ENCODE data around the gene CITED1. TPM values are rescaled to one million over a fixed set of nuclear protein-coding genes. Genes with fewer than 3 reads are reported as not detected.

Gene CITED1
- total RNA-seq, 2 experiments from 2014 or later: not detected

DNA sequence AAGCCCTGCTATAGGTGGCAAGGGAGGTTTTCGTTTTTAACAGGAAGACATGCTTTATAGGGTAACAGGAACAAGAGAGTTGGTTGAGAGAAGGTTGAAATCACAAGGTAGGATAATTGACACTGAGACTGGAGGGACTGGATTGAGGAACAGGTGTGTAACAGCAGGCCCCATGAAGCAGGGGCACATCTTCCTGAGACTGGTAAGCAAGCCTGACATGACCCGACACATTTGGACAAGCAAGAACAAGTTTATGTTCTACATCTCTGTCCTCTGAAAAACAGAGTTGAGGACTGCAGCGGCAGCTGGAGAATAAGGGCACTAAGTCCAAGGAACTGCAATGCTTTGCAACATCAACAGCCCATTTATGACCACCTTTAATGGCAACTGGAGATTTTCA lies 33.9 kb downstream of the CITED1 start:
- peaks cover 51% of the 10 kb centered on the region for H3K36me3 Mint-ChIP-seq (ENCODE audit: low read depth)
- no peak overlapping the region for H3K4me3 Mint-ChIP-seq
- ChIA-PET POLR2A (no interaction called here), CTCF (no interaction called here)
- H3K9me3 Mint-ChIP-seq: no peaks in the 10 kb centered on the region
- DNase-seq: no peak
- no peaks in the 10 kb centered on the region for H3K27me3 Mint-ChIP-seq
- H3K27ac Mint-ChIP-seq: peak overlapping the region; percentile 68
- peaks cover 50% of the 10 kb centered on the region for H3K4me1 Mint-ChIP-seq

- H3K4me1 Mint-ChIP-seq: peaks cover 50% of the 10 kb centered on the region
- peaks cover 51% of the 10 kb centered on the region for H3K36me3 Mint-ChIP-seq (ENCODE audit: low read depth)
- no peaks in the 10 kb centered on the region for H3K27me3 Mint-ChIP-seq
- DNase-seq: no peak
- no peak overlapping the region for H3K4me3 Mint-ChIP-seq
- H3K27ac Mint-ChIP-seq: peak overlapping the region; percentile 68
- POLR2A ChIA-PET: no interaction called here
- H3K9me3 Mint-ChIP-seq: no peaks in the 10 kb centered on the region
- CTCF ChIA-PET: no interaction called here
These were observed 34.5 kb downstream of the CITED1 start for GRCh38 chrX:72271091-72271788.

- Mint-ChIP-seq H3K4me1 (peaks cover 45% of the 10 kb centered on the region), H3K9me3 (no peaks in the 10 kb centered on the region), H3K27ac (no peak overlapping the region), H3K4me3 (no peak overlapping the region), H3K27me3 (no peaks in the 10 kb centered on the region), H3K36me3 (ENCODE audit: low read depth) (peaks cover 44% of the 10 kb centered on the region)
- ChIA-PET POLR2A (no interaction called here), CTCF (interaction anchor here (1.1 kb wide), 1 partner anchor 13 kb away, joined by 3 read pairs; no protein-coding TSS in a partner anchor)
- no peak for DNase-seq
These were observed 35.3 kb downstream of the CITED1 start for GRCh38 chrX:72270316-72270866.

DNA sequence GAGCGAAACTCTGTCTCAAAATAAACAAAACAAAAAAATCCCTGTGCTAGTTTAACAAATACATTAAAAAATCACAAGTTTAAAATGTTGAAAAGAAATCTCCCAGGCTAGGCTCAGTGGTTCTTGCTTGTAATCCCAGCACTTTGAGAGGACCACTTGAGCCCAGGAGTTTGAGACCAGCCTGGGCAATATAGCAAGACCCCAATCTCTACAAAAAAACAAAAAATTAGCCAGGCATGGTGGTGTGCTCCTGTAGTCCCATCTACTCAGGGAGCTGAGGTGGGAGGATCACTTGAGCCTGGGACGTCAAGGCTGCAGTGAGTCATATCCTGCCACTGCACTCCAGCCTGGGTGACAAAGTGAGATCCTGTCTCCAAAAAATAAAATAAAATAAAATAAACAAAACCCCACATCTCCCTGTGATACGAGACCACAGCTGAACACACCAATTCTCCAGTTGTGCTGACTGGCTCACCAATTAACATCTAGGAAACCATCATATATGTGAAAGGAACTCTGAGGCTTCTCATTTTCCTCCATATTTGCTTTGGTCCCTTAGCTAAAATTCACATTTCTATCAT lies 36.0 kb downstream of the CITED1 start:
- DNase-seq: peak; percentile 14
- Mint-ChIP-seq H3K4me3 (no peak overlapping the region), H3K27ac (peak overlapping the region; percentile 66), H3K9me3 (no peaks in the 10 kb centered on the region), H3K36me3 (ENCODE audit: low read depth) (peaks cover 38% of the 10 kb centered on the region), H3K4me1 (peaks cover 38% of the 10 kb centered on the region), H3K27me3 (no peaks in the 10 kb centered on the region)
- ChIA-PET POLR2A (interaction anchor here (0.6 to 1.3 kb wide), 2 partner anchors 7 to 1152 kb away, joined by 4 read pairs; partner anchors contain the start of gene RPS4X), CTCF (interaction anchor here (1.1 to 4.6 kb wide), 2 partner anchors 8 to 13 kb away, joined by 3 to 35 read pairs; partner anchors contain the start of gene RPS4X)

- POLR2A ChIA-PET: interaction anchor here (1.3 kb wide), 1 partner anchor 8 kb away, joined by 4 read pairs; the partner anchor contains the start of gene RPS4X
- H3K9me3 Mint-ChIP-seq: no peaks in the 10 kb centered on the region
- peaks cover 28% of the 10 kb centered on the region for H3K4me1 Mint-ChIP-seq
- no peak overlapping the region for H3K27ac Mint-ChIP-seq
- CTCF ChIA-PET: interaction anchor here (1.3 to 4.6 kb wide), 3 partner anchors 9 to 39 kb away, joined by 3 to 35 read pairs (median 4); partner anchors contain the start of gene RPS4X
- no peak for DNase-seq
- H3K4me3 Mint-ChIP-seq: no peak overlapping the region
- peaks cover 28% of the 10 kb centered on the region for H3K36me3 Mint-ChIP-seq (ENCODE audit: low read depth)
- no peaks in the 10 kb centered on the region for H3K27me3 Mint-ChIP-seq
These were observed 36.9 kb downstream of the CITED1 start for GRCh38 chrX:72268597-72269365.

DNA sequence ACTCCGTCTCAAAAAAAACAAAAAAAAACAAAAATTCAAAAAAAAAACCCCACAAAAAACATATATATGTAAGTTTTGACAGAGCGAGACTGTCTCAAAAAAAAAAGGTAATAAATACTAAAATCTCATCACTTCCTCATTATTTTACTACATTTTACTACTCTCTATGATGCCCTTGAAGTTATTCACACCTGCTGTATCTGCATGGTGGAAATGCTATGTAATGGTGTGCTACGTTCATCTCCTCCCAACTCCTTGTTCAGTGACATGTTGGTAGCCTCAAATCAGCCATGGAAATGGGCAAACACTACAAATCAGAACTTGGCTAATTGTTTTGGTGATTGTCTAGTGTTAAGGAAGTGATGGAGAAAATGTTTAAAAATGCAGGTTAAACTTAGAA lies 40.5 kb downstream of the CITED1 start:
- Mint-ChIP-seq H3K27ac (no peak overlapping the region), H3K4me1 (peaks cover 5% of the 10 kb centered on the region), H3K4me3 (no peak overlapping the region), H3K27me3 (no peaks in the 10 kb centered on the region), H3K36me3 (ENCODE audit: low read depth) (peaks cover 8% of the 10 kb centered on the region), H3K9me3 (no peaks in the 10 kb centered on the region)
- CTCF ChIA-PET: interaction anchor here (4.6 kb wide), 1 partner anchor 13 kb away, joined by 35 read pairs; the partner anchor contains the start of gene RPS4X
- DNase-seq: no peak
- POLR2A ChIA-PET: no interaction called here

- Mint-ChIP-seq H3K9me3 (no peaks in the 10 kb centered on the region), H3K4me3 (no peak overlapping the region), H3K27me3 (peaks cover 6% of the 10 kb centered on the region), H3K4me1 (no peaks in the 10 kb centered on the region), H3K36me3 (ENCODE audit: low read depth) (no peaks in the 10 kb centered on the region), H3K27ac (no peak overlapping the region)
- no peak for DNase-seq
- ChIA-PET POLR2A (no interaction called here), CTCF (no interaction called here)
These were observed 43.6 kb downstream of the CITED1 start for GRCh38 chrX:72262077-72262476.

- Mint-ChIP-seq H3K27ac (no peak overlapping the region), H3K9me3 (no peaks in the 10 kb centered on the region), H3K4me1 (no peaks in the 10 kb centered on the region), H3K27me3 (peaks cover 15% of the 10 kb centered on the region), H3K4me3 (no peak overlapping the region), H3K36me3 (ENCODE audit: low read depth) (no peaks in the 10 kb centered on the region)
- ChIA-PET CTCF (interaction anchor here (0.6 kb wide), 1 partner anchor 170 kb away, joined by 3 read pairs; no protein-coding TSS in a partner anchor), POLR2A (no interaction called here)
- DNase-seq: no peak
These were observed 45.3 kb downstream of the CITED1 start for GRCh38 chrX:72260448-72260847.

DNA sequence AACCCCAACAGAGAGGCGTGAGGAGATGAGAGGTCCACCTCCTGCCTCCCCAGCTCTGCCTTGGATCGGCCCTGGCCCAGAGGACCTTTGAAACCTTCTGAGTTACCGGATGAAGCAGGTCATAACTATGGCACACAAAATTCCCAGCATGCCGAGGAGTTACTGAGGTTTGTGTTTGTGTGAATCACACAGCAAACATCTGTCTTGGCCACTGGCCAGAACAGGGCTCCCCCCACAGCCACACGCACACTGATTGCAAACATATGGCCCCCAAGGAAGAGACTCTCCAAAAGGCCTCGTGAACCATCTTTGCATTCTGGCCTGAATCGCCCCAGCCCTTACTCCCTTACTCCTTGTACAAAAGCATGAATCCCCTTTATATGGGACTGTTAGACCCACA lies 47.5 kb downstream of the CITED1 start:
- Mint-ChIP-seq H3K27ac (no peak overlapping the region), H3K36me3 (ENCODE audit: low read depth) (no peaks in the 10 kb centered on the region), H3K4me1 (no peaks in the 10 kb centered on the region), H3K9me3 (no peaks in the 10 kb centered on the region), H3K4me3 (no peak overlapping the region), H3K27me3 (peaks cover 26% of the 10 kb centered on the region)
- POLR2A ChIA-PET: no interaction called here
- CTCF ChIA-PET: interaction anchor here (0.6 to 2.8 kb wide), 2 partner anchors 19 to 1893 kb away, joined by 3 to 7 read pairs; partner anchors contain the start of gene RPS4X
- no peak for DNase-seq

GRCh38 chrX:72255864-72256263 lies 49.9 kb downstream of the CITED1 start:
- Mint-ChIP-seq H3K36me3 (ENCODE audit: low read depth) (no peaks in the 10 kb centered on the region), H3K4me3 (no peak overlapping the region), H3K27ac (no peak overlapping the region), H3K27me3 (peaks cover 26% of the 10 kb centered on the region), H3K4me1 (no peaks in the 10 kb centered on the region), H3K9me3 (no peaks in the 10 kb centered on the region)
- DNase-seq: no peak
- CTCF ChIA-PET: interaction anchor here (2.8 kb wide), 1 partner anchor 21 kb away, joined by 7 read pairs; the partner anchor contains the start of gene RPS4X
- POLR2A ChIA-PET: no interaction called here

DNA sequence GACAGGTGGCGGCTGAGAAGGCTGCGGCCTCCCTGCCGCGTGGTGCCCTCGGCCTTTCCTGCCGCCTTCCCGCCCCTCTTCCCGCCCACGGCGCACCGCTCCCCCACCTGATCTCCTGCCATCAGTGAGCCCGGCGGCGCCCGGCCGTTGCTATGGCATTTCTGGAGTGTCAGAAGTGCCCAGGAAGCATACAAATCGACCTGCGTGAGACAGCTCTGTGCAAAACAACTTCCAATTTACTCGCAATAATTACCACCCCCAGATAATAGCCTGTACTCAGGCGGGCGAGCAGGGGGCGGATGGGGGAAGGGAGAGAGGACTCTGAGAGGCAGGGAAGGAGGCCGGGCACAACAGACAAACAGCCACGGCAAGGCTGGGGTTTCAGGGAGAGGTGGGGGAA lies 50.3 kb downstream of the CITED1 start:
- Mint-ChIP-seq H3K9me3 (no peaks in the 10 kb centered on the region), H3K4me1 (no peaks in the 10 kb centered on the region), H3K27me3 (peaks cover 26% of the 10 kb centered on the region), H3K27ac (no peak overlapping the region), H3K4me3 (no peak overlapping the region), H3K36me3 (ENCODE audit: low read depth) (no peaks in the 10 kb centered on the region)
- CTCF ChIA-PET: no interaction called here
- DNase-seq: no peak
- POLR2A ChIA-PET: no interaction called here

DNA sequence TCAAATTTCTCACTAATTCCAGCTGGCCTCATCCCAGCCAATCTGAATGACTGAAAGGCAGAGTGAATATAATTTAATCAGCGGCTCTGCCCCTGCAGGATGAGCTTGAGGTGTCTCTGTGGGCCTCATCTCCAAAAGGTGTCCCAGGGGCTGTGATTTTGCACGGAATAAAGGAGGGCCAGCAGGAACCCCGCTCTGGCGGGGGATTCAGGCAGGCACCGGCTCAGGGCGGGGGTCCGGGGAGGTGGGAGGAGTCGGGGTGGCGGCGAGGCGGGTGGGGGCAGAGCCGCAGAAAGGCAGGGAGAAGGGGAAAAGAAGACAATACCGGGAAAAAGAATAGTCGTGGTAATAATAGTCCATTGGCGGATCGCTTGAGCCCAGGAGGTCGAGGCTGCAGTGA lies 50.9 kb downstream of the CITED1 start:
- Mint-ChIP-seq H3K9me3 (no peaks in the 10 kb centered on the region), H3K4me3 (no peak overlapping the region), H3K27ac (no peak overlapping the region), H3K4me1 (no peaks in the 10 kb centered on the region), H3K27me3 (peaks cover 26% of the 10 kb centered on the region), H3K36me3 (ENCODE audit: low read depth) (no peaks in the 10 kb centered on the region)
- ChIA-PET POLR2A (no interaction called here), CTCF (interaction anchor here (0.7 kb wide), 1 partner anchor 9 kb away, joined by 3 read pairs; no protein-coding TSS in a partner anchor)
- no peak for DNase-seq

GRCh38 chrX:72253686-72254085 lies 52.0 kb downstream of the CITED1 start:
- Mint-ChIP-seq H3K9me3 (no peaks in the 10 kb centered on the region), H3K4me3 (no peak overlapping the region), H3K27ac (no peak overlapping the region), H3K36me3 (ENCODE audit: low read depth) (no peaks in the 10 kb centered on the region), H3K27me3 (peaks cover 26% of the 10 kb centered on the region), H3K4me1 (no peaks in the 10 kb centered on the region)
- POLR2A ChIA-PET: no interaction called here
- DNase-seq: no peak
- CTCF ChIA-PET: no interaction called here
